OCI-LY3 (cell line): ENCODE results near the gene P4HA2.

Experiments used
- EZH2phosphoT487 ChIP-seq: fragments of 200-600 bp; shearing (Covaris generic); IDR thresholded peaks from 2 replicates; pipeline ENCODE4 v1.6.1; 2018; ENCODE audit warnings: antibody characterized with exemption, mixed run types, low read depth
- TF ChIP-seq, protein P1 (sequence below): fragments of 200-600, 300-600 bp; sonication (generic); IDR thresholded peaks from 2 replicates; pipeline ENCODE4 v1.5.1; 2014; ENCODE audit warnings: antibody characterized with exemption, low read length, low read depth

- TF ChIP-seq, protein P1, sequence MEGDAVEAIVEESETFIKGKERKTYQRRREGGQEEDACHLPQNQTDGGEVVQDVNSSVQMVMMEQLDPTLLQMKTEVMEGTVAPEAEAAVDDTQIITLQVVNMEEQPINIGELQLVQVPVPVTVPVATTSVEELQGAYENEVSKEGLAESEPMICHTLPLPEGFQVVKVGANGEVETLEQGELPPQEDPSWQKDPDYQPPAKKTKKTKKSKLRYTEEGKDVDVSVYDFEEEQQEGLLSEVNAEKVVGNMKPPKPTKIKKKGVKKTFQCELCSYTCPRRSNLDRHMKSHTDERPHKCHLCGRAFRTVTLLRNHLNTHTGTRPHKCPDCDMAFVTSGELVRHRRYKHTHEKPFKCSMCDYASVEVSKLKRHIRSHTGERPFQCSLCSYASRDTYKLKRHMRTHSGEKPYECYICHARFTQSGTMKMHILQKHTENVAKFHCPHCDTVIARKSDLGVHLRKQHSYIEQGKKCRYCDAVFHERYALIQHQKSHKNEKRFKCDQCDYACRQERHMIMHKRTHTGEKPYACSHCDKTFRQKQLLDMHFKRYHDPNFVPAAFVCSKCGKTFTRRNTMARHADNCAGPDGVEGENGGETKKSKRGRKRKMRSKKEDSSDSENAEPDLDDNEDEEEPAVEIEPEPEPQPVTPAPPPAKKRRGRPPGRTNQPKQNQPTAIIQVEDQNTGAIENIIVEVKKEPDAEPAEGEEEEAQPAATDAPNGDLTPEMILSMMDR = no peak
- no peak for TF ChIP-seq EZH2phosphoT487
Observed at GRCh38 chr5:132224716-132225115, 2.9 kb downstream of the P4HA2 start.
